Activated CD4-positive, alpha-beta T cell treated with anti-CD3 and anti-CD28 coated beads, Interleukin-2, amount 50 U/mL, for 4 hours (primary cell): Measurements from ENCODE around the gene DCX.

Experiments used
- DNase-seq, 2 experiments: peaks; one replicate each; pipeline ENCODE4 v3.0.0-alpha.2; 2020

DCX gene

DNA sequence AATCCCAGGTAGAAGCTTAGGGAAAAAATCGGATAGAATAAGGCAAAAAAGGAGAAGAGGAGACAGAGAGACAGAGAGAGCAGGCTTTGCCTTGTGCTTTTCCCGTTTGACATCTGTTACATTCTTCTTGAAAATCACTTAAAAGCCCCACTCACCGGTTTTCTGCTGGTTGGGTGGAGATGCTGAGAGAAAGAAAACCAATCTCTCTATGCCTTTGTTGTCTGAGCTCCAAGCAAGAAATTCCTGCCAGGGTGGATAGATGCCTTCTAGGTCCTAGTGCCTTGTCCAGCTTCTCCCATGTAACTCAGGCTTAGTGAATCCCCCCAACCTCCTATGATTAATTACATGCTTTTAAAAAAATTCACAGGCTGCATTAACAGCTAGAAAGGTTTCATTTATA lies at the start of gene DCX:
TSS of gene DCX (minus strand) at position 210 of the 400 bp plus-strand sequence. CDS start 1,794 bp downstream, outside the sequence.
- no peak for DNase-seq

DNA sequence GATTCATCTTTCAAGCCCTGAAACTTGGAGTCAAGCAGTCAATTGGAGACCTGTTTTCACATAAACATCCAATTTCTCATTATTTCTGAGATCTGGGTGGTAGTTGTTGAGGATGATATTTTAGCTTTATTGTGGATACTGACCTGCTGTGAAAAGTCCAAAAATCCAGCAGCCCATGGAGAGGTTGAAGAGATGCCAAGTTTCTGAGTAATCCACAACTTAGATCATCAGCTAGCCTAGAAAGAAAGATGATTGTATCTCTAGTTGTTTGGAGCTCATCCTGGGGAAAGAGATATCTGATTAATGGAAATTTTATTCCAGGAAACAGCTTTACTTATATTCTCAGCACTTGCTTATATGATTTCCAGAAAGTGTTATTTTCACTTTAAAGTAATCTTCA lies 48.6 kb upstream of the DCX start:
- no peak for DNase-seq

DNA sequence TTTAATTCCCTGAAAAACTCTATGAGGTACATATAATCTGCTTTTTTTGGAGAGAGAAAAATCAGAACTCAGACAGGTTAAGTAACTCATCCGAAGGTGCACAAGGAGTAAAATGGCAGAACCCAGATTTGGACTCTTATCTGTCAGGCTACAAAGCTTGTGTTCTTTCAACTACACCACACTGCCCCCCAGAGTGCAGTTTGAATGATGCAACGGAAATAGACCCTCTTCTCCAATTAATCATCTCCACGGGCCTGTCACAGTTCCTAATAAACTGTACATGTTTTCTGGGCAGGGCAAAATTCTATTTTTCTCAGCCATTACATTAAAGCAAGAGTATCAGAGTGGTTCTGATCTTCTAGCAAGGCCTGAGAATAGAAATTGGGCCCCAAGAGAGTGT lies 35.3 kb upstream of the DCX start:
- DNase-seq = no peak

DNA sequence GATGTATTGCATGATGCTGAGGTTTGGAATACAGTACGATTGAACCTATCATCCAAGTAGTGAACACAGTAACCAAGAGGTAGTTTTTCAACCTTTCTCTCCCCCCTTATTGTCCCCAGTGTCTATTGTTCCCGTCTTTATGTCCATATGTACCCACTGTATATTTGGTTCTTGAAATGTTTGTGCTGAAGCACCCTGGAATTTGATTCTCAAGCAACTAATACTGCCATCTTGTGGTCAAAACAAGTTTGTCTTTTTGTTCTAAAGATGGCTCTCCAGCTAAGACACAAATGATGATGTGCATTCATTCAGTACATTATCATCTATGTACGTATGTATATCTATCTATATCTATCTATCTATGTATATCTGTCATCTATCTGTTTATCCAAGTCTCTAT lies 33.5 kb upstream of the DCX start:
- DNase-seq = no peak

DNA sequence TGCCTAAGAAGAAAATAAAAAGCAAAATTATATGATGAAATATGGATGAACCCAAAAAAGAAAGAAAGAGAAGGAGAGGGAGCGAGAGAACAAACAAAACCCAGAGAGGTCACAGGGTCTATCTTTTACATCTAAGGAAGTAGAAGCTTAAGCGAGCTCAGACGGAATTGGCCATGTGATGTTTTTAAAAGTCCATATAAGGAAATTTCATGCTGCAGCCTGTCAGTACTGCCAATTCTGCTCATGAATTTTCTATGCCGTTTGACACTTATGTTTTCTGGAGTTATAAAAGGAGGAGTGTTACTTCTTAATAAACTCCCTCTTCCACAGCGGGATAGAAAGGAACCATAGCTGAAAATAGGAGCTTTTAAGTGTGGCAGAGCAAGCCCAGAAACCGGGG lies 32.9 kb upstream of the DCX start:
- DNase-seq = no peak

DNA sequence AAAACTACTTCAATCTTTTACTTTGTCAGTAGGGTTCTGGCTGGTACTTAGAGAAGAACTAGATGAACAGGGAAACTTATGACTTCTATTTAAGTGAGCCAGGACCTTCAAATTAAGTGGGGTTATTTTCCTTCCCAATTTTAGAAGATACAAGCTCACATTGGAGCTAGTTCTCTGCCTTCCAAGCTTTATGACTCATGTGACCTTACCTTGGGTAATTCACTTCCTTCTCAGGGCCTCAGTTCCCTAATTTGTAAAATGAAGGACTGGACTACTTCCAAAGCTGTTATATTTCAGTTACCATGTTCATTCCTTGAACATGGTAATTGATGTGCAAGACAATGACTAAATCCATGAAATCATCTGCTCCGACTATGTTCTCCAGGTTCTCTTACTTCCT lies 32.0 kb upstream of the DCX start:
- no peak for DNase-seq

DNA sequence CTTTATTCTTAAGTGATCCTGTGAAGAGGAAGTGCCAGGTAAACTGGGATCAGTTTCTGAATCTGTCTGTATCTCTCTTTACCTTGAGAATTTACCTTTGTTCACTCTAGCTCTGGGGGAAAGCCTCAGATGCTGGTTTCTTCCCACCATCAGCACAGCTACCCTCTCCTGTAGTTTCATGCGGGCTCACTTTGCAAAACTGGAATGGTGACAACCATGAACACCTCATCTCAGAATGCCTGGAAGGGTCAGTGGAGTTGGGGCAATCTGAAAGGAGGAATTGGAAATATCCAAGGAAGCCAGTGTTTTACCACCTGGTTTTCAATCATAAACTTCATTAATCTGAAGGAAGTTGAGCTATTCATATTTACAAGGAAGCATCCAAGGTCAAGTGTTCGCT lies 30.8 kb upstream of the DCX start:
- DNase-seq = no peak

DNA sequence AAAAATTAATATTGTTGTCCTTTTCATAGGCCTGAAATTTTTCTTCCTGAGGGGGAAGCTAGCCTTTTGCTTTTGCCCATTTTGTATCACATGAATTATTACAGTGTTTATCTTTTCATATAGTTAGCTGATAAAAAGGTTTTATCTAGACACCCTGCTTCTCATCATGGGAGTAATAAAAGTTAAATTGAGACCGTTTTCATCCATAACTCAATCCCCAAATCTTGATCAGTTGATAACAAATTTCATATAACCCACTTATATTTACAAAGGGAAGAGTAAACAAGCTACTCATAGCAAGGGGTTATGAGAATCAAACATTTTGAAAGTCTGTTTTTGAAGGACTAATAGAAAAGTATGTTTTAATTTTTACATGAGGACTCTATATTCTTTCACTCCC lies 23.5 kb upstream of the DCX start:
- no peak for DNase-seq

DNA sequence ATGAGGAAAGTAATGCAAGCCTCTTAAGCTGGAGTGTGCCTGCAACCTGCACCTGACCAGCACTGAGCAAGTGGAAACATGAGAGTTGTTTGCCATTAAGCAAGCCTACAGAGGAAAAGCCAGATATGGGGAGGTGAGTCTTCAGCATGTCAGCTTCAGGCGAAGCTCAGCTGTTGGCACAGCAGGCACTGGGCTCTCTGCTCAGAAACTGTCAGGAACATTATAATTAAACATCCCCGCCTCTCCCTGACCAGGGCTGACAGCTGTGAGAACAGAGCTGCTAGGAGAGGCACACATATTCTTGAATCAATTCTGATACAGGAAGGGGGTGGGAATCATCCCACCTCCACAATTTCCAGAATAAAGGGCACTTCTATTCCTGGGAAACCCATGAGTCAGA lies 19.0 kb upstream of the DCX start:
- DNase-seq = no peak

DNA sequence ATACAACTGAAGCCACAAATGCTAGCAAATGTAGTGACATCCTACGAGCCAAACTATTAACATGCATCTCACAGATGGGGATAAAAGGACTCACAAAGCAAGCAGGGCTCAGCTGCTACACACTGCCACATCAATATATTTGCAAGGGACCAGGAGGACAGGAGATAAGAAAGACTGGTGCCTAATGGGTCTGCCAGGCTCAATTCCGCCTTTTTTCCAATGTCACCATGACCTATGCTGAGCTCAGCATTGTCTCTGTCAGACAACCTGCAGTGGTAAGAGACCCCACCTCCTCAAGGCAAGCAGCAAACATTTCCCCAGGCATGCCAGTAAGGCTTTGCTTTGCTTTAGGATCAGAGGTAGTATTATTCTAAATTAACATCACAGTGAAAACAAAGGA lies 435 bp downstream of the DCX start:
- no peak for DNase-seq

DNA sequence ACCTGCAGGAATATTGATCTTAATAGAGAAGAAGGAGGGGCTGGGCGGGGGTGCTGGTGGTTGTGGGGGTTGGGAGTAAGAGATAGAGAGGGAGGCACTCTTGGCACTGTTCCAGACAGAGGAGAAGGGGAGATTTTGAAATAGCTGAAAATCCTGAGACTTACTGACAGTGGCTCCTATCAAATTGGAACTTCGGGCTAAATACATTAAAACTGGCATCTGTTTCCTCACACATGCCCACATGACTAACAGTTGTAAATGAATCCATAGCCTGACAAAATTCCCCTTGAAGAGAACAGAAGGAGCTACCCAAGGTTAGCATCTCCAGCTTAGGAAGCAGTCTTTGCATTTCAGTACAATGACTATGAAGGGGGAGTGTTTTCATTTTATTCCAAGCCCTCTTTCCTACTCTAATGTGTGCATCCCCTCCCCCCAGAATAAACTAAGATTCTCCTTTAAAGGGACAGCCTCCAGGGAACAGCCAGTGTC lies 1.4 kb downstream of the DCX start:
- no peak for DNase-seq

DNA sequence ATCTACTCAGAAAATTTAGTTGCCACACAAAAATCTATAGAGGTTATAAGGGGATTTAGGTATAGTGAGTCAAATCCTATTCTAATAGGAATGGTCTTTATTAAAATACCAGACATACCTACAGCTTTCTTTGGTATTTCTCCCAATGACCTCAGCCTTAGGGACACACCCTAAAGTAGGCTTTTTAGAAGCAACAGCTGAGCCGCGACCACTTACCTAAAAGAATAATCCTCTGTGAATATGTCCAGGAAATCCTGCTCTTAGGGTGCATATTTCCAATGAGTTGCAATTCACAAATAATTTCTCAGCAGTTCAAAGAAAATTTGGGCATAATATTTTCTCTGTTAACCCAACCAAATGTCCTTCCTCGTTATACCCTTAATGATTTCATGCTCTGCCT lies 2.7 kb downstream of the DCX start:
- DNase-seq = no peak

DNA sequence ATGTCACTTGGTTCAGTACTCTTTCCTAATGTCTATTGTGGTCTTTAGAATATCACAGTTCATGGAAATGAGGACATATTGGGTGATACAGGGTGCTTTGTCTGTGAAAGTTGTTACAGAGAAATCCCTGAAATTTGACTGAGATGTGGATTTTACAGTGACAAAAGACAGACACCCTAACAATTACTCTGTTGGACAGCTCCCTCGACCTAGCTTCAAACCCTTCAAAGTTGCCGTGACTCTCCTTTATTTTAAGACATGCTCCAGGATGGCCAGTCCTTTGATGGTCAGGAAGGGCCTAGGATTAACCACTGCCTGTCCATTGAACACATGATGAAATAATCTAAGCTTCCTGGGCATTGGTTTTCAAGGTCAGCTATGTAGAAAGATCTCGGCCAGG lies 4.0 kb downstream of the DCX start:
- no peak for DNase-seq

DNA sequence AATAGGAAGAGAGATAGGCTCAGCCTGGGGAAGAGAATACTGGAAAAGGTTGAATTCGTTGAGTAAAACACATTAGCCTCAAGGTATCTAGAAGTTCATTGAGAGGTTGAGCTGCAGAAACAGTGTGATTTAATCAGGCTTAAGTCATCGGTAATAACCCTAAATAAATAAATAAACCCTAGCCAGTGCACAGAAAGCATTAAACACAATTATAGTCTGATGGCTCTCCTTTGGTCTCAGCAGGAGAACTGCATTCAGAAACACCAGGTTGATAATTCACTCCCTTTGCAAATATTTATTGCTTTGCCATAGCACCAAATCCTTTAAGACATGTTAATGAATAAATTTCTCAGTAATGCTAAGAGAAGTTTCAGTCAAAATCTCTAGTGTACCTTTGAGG lies 9.6 kb downstream of the DCX start:
- no peak for DNase-seq

DNA sequence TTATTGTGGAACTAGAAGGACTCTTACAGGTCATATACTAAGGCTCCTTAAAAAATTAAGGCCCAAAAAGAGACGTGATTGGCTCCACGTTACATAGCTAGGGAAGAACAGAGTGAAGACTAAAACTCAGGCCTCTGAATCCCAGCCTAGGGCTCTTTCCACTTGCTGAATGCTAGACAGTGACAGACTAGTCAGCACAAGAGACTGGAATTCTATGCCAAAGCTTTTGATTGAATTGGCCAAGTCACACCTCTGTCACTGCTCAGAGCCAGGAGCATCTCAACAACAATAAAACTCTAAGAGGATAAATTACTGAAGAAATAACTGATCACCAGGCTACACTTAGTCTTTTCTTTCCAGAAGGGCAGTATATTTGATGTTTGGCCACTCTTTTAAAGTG lies 16.8 kb downstream of the DCX start:
- no peak for DNase-seq

DNA sequence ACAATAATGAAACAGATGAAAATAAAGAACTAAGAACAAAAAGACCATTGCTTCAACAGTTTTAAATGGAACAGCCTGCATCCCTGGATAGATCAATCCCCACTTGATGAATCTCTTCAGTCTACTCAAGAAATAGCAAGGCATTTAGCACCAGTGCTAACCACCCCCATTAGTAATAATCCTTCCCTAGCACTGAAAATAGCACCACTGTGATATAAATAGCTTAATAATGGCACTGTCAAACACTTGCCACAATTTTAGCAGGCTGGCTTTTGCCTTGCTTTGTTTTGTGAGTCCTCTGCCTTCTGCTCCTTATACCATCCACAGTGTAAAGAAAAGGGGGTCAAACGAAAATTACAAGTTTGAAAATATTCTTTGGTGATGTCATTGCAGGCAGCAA lies 17.4 kb downstream of the DCX start:
- DNase-seq = no peak

DNA sequence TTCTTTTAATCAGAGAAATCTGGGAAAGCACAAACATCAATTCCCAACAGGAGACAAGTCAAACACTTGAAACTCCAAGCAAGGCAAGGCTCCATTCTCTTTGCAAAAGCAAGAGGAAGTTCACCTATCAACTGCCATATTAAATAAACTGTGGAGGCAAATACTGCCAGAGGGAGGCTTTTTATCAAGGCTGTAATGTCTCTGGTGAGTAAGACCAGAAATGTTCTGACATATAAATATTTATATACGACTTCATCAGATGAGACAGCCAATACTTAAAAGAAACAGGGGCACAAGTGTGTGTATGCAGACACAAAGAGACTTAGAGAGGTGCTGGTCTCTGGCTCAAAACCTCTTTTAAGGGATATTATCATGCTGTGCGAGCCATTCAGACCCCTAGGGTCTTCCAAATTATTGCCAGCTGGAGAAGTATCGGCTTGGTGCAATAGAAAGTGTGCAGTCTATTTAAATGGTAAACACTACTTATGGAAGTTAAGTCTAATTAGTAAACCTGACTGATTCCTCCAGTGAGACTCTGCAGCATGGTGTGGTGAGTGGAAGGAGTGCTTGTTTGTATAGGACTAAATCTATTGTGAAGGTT lies 24.4 kb downstream of the DCX start:
- no peak for DNase-seq

DNA sequence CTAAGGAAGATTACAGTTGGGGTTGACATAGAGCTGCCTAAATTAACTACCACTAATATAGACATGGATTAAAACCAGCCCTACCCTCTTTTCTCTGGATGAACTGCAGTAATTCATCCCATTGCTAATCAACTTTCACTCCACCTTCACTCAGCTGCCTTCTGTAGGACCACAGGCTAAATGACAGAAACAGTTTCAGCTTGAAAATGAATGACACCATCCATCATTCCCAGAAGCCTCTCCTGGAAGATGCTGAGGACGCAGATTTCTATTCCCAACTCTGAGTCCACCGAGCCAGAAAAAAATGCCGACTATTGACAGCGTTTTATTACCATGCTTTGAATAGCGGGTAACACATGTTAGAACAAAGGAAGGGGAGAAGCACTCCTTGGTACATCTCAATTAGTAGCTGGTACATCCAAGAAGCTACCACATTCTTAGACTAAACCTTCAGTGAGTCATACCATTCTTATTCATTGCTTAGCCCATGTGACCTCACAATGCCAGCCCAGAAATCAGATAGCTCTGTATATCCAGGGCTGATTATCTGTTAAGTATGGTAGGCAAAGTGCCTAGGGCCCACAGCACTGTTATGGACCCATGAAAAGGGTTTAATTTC lies 25.3 kb downstream of the DCX start:
- no peak for DNase-seq

DNA sequence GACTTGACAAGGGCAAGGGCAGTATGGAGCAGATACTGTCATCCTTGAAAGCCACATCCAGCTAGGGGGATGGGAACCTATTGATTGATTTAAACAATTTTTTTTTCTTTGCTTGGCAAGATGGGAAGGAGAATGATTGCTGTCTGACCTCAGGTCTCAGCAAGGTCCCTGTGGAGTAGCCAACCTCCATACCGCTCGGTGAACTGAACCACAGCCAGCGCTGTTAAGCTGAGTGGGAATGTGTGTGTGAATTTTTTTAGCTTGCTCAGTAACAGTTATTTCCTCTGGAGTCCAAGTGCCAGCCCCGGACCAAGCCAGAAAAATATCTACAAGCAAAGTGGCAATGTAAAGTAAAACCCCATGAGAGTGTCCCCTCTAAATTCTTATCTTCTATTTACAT lies 25.9 kb downstream of the DCX start:
- DNase-seq = no peak

DNA sequence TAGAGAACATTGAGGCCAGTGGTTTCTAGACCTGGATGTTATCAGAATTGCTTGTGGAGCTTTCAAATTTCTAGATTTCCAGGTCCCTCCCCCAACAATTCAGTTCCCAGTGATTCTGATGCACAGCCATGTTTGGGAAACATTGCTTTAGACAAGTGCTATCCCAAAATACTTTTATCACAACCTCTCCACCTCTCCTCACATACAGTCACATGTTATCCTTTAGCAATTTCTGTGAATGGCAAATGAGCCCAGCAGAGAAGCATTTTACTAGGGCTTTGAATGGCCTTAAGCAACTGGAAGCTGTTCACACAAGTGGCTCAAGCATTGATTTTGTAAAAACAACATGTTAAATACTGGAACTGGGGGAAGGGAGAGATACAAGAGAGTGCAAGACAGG lies 29.7 kb downstream of the DCX start:
- DNase-seq = no peak

DNA sequence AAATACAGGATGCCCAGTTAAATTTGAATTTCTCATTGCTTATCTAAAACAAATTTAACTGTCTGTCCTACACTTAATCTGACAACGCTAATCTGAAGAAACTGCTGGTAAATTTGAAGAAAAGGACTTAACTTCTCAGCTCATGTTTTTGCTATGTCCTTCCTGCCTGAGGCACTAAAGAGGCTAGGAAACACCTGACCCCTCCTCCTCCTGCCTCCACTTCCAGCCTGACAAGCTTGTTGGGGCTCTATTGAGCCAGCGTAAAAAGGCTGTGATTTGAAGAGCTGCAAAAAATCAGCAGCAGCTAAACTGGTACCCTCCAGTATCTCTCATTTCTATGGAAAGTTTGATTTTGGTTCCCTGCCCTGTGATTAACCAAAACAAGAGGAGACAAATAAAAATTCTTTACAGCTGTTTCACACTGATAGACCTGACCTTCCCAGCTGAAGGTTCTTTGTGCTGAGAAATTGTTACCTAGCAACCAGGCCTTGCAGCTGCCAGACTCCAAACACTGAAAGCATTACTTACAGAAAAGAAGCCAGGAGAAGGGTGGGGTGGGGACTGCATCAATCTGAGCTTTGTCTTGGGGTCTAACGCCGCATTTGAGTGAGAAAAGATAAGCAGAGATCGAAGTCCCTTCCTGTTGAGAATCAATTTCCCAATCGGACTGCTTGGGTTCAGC lies 35.0 kb downstream of the DCX start:
- DNase-seq = no peak

DNA sequence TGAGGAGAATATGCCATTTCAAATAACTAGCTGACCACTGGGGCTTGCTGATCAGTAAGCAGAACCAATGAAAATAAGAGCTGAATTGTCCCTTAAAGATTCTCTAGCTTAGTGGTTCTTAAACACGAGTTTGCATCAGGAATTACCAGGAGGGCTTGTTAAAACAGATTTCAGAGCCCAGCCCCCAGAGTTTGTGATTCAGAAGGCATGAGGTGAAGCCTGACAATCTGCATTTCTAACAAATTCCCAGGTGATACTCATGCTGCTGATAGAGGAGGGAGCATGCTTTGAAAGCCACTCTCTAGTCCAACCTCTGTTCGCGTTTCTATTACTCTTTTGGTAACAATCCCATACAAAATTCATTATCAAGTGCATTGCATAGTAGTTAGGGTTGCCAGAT lies 35.5 kb downstream of the DCX start:
- DNase-seq = no peak

DNA sequence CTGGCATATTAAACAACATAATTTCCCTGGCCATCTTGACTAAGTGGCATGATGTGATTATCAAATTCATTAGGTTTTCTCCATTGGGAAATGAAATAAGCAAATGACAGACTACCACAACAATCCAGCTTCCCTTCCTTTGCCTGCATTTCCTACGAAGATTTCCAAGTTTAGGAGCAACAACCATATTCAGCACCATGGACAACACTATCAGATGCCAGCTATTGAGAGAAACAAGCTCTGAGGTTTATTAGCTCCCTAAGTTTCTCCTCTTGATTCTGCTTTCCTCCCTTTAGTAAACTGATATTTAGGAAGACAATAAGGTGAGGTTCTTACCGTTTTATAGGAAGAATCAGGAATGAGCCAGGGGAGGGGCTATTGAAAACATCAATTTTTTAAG lies 36.2 kb downstream of the DCX start:
- no peak for DNase-seq

DNA sequence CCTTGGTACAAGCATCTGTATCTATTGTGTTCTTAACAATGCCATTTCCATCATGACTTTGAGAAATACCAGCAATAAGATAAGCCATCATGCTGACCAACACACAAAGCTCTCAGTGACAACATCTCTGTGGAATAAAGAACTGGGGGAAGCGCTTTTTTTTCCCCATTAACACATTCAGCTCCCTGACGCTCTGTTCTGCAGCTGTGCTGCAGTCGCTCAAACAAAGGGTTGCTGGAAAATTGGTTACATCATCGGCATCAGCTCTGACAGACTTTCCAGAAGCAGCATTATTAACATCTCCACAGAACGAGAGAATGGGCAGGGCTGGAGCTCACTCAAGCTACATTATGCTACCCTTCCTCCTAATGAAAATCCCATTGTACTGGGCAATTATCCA lies 39.9 kb downstream of the DCX start:
- DNase-seq = no peak
